HG02840 (cell line): ENCODE measurements around the gene TCF12.

Experiments
- ATAC-seq: cut with Tn5 transposase; IDR thresholded peaks from one replicate; pipeline ENCODE4 v1.9.1; 2021; ENCODE audit warnings: mild to moderate bottlenecking, moderate library complexity, moderate number of reproducible peaks; ENCODE audit not compliant: unreplicated experiment, low FRiP score

Gene TCF12

GRCh38 chr15:57195326-57195725 lies 276.9 kb downstream of the TCF12 start:
- ATAC-seq: no peak

GRCh38 chr15:57196865-57197264 lies 278.4 kb downstream of the TCF12 start:
- ATAC-seq: no peak

DNA sequence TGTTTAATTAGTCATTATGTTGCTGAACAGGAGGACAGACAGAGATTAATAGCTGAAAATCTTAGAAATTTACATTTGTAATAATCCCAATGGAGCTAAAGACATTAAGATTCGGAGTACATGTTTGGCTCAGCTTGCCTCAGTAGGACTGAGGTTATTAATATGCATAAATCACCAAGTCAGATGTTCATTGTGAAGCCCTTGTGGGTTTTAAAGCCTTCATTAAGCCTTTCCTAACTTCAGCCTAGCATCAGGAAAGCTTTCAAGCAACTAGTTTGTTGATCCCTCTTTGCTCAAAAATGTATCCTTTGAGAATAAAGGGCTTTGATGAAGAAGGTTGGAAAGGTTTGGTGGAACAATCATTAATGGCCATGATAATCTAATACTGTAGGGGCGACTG lies 279.7 kb downstream of the TCF12 start:
- no peak for ATAC-seq

DNA sequence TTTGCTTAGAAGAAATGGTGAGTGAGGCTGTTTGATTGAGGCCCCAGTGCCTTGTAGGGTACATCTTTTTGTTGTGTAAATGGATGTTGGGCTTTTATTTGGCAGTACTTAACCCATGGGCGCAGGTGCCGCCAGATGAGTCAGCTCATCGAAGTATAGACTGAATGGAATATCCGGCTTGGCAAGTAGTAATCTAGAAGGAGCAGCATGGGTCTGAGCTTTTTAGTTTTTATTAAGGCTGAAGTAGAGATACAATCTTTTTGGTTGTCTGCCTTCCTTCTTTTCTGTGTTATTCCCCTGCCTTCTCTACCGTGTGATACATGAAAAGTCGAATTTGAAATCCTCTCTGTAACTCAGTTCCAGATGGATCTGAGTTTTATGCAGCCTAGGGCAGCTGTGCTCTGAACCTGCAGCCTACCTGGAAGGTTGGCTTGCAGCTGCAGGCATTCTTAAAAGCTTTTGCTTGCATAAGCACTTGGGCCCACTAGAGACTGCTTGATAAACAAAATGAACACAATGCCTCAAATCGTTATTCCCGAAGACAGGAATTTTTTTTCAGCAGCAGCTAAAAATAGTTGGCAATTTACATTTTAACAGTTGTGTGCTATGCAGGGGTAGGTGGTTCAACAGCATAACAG lies 280.3 kb downstream of the TCF12 start:
- ATAC-seq: no peak

DNA sequence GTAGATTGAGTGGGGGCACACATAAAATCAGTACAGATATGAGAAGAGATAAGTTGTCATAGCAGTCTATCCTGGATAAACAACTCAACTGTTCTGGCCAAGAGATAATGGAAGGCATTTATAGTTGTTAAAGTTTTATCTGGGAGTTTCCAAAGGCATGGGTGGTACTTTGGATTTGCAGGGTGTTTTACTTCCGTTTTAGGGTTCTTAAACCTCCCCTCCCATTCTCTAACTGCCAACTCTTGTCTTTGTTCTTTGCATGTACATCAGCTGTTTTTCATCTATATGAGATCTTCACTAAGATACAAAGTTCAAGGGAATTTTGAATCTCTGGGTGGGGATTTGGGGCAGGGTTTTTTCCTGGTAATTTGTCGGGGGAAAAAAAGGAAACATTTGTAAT lies 283.1 kb downstream of the TCF12 start:
- ATAC-seq: no peak

DNA sequence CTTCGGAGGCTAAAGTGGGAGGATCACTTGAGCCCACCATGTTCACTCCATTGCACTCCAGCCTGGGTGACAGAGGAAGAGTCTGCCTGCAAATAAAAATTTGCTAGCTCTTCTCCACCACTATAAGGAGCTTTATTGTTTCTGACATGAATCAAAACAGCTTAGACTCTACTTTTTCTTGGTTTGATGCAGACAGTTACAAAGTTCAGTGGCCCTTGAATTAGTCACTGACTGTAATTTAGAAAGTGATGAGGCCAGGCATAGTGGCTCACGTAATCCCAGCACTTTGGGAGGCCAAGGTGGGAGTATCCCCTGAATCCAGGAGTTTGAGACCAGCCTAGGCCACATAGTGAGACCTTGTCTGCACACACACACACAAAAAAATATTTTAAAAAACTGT lies 285.5 kb downstream of the TCF12 start:
- ATAC-seq: no peak

DNA sequence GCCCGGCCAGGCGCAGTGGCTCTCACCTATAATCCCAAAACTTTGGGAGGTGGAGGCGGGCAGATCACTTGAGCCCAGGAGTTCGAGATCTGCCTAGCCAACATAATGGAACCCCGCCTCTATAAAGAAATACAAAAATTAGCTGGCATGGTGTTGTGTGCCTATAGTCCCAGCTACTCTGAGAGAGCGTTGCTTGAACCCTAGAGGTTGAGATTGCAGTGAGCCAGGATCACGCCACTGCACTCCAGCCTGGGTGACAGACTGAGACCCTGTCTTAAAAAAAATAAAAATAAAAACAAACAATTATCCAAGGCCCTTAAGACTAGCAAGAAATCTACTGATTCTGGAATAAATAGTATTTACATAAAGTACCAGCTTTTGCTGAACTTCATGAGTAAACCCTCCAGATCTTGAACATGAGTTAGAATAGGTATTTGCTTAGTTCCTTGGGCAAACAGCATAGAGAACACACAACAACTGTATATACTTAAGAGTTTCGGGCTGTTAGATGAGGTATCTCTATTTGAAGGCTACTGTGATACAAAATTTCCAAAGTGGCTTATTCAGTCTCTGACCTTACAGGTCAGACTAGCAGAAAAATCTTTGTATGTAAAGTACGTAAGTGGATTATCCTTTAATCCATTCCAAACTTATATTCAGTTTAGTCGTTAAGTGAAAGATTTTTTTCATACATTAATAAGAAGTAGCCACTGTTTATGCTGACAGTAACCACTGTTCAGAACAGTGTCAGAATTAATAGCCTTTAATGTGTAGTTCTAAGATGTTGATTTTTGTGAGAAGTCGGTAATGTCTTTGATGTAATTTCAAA lies 286.8 kb downstream of the TCF12 start:
- no peak for ATAC-seq

GRCh38 chr15:57205996-57206395 lies 287.6 kb downstream of the TCF12 start:
- ATAC-seq: no peak

GRCh38 chr15:57213862-57214261 lies 295.4 kb downstream of the TCF12 start:
- ATAC-seq: no peak

GRCh38 chr15:57215326-57215725 lies 296.9 kb downstream of the TCF12 start:
- ATAC-seq: no peak

DNA sequence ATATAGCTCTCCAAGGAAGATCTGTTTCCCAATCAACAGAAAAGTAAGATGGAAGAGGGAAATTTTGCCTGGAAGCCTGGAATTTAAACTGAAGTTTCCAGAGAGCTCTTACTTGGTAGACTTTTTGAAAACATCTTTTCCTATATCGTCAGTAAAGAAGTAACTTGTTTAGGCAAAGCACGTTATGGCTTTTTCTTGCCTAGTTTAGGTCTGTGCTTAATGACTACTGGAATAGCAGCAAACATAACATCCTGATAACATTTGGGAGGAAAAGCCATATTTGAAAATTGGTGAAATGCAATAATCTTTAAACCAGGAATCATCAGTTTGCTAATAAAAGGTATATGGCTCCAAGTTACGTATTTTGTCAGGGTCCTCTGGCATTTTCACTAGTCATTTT lies 297.4 kb downstream of the TCF12 start:
- ATAC-seq: no peak

- no peak for ATAC-seq
These were observed 297.8 kb downstream of the TCF12 start for GRCh38 chr15:57216288-57216687.

- no peak for ATAC-seq
These were observed 299.5 kb downstream of the TCF12 start for GRCh38 chr15:57217778-57218598.

GRCh38 chr15:57218826-57219576 lies 300.6 kb downstream of the TCF12 start:
- no peak for ATAC-seq

- no peak for ATAC-seq
These were observed 301.8 kb downstream of the TCF12 start for GRCh38 chr15:57220205-57220604.

GRCh38 chr15:57221134-57221533 lies 302.7 kb downstream of the TCF12 start:
- no peak for ATAC-seq

DNA sequence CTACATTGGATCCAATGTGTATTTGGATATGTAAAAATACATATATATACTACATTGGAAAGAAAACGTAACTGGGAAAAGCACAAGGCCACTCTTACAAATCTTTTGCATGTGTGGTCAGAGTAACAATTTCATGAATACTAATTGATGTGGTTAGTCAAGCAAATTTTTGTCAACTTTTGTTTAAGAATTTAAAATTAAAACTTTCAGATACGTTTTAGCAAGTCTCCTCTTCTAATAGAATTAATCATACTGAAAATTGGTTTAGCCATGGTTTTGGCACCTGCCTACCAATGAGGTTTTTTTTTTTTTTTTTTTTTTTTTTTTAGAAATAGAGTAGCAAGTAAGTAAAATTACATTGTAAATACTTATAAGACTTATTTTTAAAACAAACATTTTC lies 304.9 kb downstream of the TCF12 start:
- ATAC-seq: no peak

GRCh38 chr15:57223887-57224286 lies 305.4 kb downstream of the TCF12 start:
- no peak for ATAC-seq

DNA sequence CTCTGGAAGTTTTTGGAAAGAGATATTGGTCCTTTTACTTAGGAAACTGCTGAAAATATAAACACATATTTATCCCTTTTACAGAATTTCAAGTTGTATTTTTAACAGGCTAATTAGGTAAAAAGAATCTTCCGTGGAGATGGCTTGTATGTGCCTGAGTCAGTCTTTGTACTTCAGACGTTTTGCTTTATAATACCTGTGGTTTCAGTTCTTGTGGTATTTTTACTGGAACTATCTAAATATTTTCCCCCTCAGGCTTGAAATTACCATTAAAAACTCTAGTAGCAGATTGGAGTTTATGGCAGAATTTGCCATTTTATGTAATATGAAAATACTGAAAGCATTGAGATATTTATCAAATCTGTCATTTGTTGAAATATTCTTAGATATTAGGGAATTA lies 306.2 kb downstream of the TCF12 start:
- no peak for ATAC-seq

- no peak for ATAC-seq
These were observed 308.7 kb downstream of the TCF12 start for GRCh38 chr15:57227166-57227565.

GRCh38 chr15:57227899-57228298 lies 309.5 kb downstream of the TCF12 start:
- ATAC-seq: no peak
